Common myeloid progenitor, CD34-positive (primary cell): ENCODE measurements around the gene CFAP90. TPM values are rescaled to one million over a fixed set of nuclear protein-coding genes. Genes with fewer than 3 reads are reported as not detected.

Experiments used
- CTCF ChIA-PET: fragments of 350-600 bp; sonication (Branson Sonifier 250); formaldehyde crosslinking; loops from one replicate; lab custom pipeline; 2021; ENCODE audit warnings: antibody characterized with exemption; lab: Charles Lee
- POLR2A ChIA-PET: fragments of 350-600 bp; sonication (Branson Sonifier 250); formaldehyde crosslinking; loops from one replicate; lab custom pipeline; 2021; ENCODE audit warnings: antibody characterized with exemption; lab: Charles Lee
- DNase-seq, 3 donors: peaks; one replicate each; pipeline versions ENCODE4 v3.0.0 to v3.0.0-alpha.2; 2013
- H3K27ac ChIP-seq, 2 experiments: 1 replicate in 1 of 2; 2 replicates in 1 of 2; pipeline ENCODE4 v1.7.0; 2013; ENCODE audit warnings: inconsistent platforms in 2 of 2, low read length in 2 of 2, mild to moderate bottlenecking in 2 of 2, low read depth in 1 of 2, moderate library complexity in 1 of 2; ENCODE audit not compliant: severe bottlenecking in 2 of 2, insufficient read depth in 1 of 2, poor library complexity in 1 of 2
- H3K27me3 ChIP-seq, 5 experiments: replicated peaks in 2 of 5; 1 replicate in 3 of 5; 2 replicates in 2 of 5; pipeline versions ENCODE4 v1.6.1 to v1.7.0; 2013; ENCODE audit warnings: low read length in 4 of 5, mild to moderate bottlenecking in 2 of 5, moderate library complexity in 2 of 5, inconsistent platforms in 1 of 5; ENCODE audit not compliant: insufficient read depth in 5 of 5, control insufficient read depth in 4 of 5
- H3K36me3 ChIP-seq, 4 experiments: 1 replicate in 2 of 4; 2 replicates in 2 of 4; pipeline versions ENCODE4 v1.6.1 to v1.7.0; 2013; ENCODE audit warnings: low read length in 3 of 4, control low read depth in 1 of 4, mild to moderate bottlenecking in 1 of 4; ENCODE audit not compliant: control insufficient read depth in 4 of 4, insufficient read depth in 4 of 4
- H3K4me1 ChIP-seq, 4 experiments: 1 replicate in 3 of 4; 2 replicates in 1 of 4; pipeline versions ENCODE4 v1.6.1 to v1.7.1; 2013; ENCODE audit warnings: low read length in 3 of 4, mild to moderate bottlenecking in 3 of 4, control low read depth in 1 of 4, inconsistent platforms in 1 of 4, moderate library complexity in 1 of 4; ENCODE audit not compliant: control insufficient read depth in 4 of 4, insufficient read depth in 4 of 4; ENCODE audit errors: control extremely low read depth in 1 of 4
- H3K4me3 ChIP-seq, 7 experiments: 1 replicate in 4 of 7; 2 replicates in 3 of 7; pipeline versions ENCODE4 v1.5.1 to v1.7.0; 2013; ENCODE audit warnings: mild to moderate bottlenecking in 7 of 7, low read length in 6 of 7, moderate library complexity in 6 of 7, inconsistent platforms in 2 of 7, low read depth in 2 of 7, control low read depth in 1 of 7; ENCODE audit not compliant: insufficient read depth in 4 of 7, control insufficient read depth in 1 of 7; ENCODE audit errors: extremely low read depth in 1 of 7
- H3K9me3 ChIP-seq, 5 experiments: 1 replicate in 4 of 5; 2 replicates in 1 of 5; pipeline versions ENCODE4 v1.6.1 to v1.7.1; 2013; ENCODE audit warnings: low read length in 4 of 5, mild to moderate bottlenecking in 2 of 5, inconsistent platforms in 1 of 5, low read depth in 1 of 5, moderate library complexity in 1 of 5; ENCODE audit not compliant: control insufficient read depth in 4 of 5, insufficient read depth in 2 of 5; ENCODE audit errors: control extremely low read depth in 1 of 5
- WGBS: methylation state at CpG from one replicate; pipeline ENCODE4 v1.1.5; 2013; ENCODE audit not compliant: insufficient coverage; 5-methylcytosine and 5-hydroxymethylcytosine counted together
- polyA plus RNA-seq: library from polyadenylated mRNA; unstranded; fragments of 120-200 nt; gene quantifications from one replicate; pipeline ENCODE4 v1.2.1, GENCODE V29; 2013

CFAP90 gene
- polyA plus RNA-seq = 0.12 TPM

GRCh38 chr5:7850395-7851239 is at the start of gene CFAP90:
TSS of gene CFAP90 (minus strand) at chr5:7851133. CDS start at chr5:7851021, 112 bp downstream.
- Histone ChIP-seq H3K9me3 (no peaks in the 10 kb centered on the region), H3K4me3 (peak within 1 kb of the TSS in 6 of 7 experiments; percentile 33 to 74 (median 64)), H3K4me1 (peaks cover 0 to 17% (median 11%) of the 10 kb centered on the region in 4 experiments), H3K27ac (no peak within 1 kb of the TSS), H3K36me3 (no peaks in the 10 kb centered on the region), H3K27me3 (peaks cover 0 to 43% (median 25%) of the 10 kb centered on the region in 5 experiments)
- POLR2A ChIA-PET = no interaction called here
- CTCF ChIA-PET = interaction anchor here (1.1 to 2.2 kb wide), 3 partner anchors 10 to 19 kb away, joined by 3 to 8 read pairs (median 3); partner anchors contain the start of genes FASTKD3 and MTRR
- WGBS = 0% methylated on average over 29 of the region's 76 CpGs
- DNase-seq = peak; percentile 52 to 68 (median 53)

GRCh38 chr5:7897014-7897600 is 46.2 kb upstream of the CFAP90 start:
- Histone ChIP-seq H3K4me1 (no peaks in the 10 kb centered on the region), H3K4me3 (no peak overlapping the region), H3K36me3 (peaks cover 38 to 89% (median 64%) of the 10 kb centered on the region in 4 experiments), H3K9me3 (no peaks in the 10 kb centered on the region), H3K27me3 (no peaks in the 10 kb centered on the region), H3K27ac (no peak overlapping the region)
- ChIA-PET CTCF (interaction anchor here (0.7 to 1.0 kb wide), 2 partner anchors 10 to 16 kb away, joined by 3 read pairs; no protein-coding TSS in a partner anchor), POLR2A (interaction anchor here (1.1 kb wide), 1 partner anchor 10 kb away, joined by 3 read pairs; no protein-coding TSS in a partner anchor)
- DNase-seq = peak; percentile 28 to 54 (median 31)
- 85% methylated on average over 5 of the region's 5 CpGs for WGBS

- H3K4me3 ChIP-seq = no peak overlapping the region
- ChIA-PET POLR2A (no interaction called here), CTCF (no interaction called here)
- no peak for DNase-seq
- no peak overlapping the region for H3K27ac ChIP-seq
- H3K36me3 ChIP-seq = peaks cover 39 to 85% (median 60%) of the 10 kb centered on the region in 4 experiments
- no peaks in the 10 kb centered on the region for H3K9me3 ChIP-seq
- H3K27me3 ChIP-seq = no peaks in the 10 kb centered on the region
- WGBS = 100% methylated on average over 1 of the region's 2 CpGs
- no peaks in the 10 kb centered on the region for H3K4me1 ChIP-seq
Observed at GRCh38 chr5:7894860-7895259, 43.9 kb upstream of the CFAP90 start.

- CTCF ChIA-PET = no interaction called here
- WGBS = 94% methylated on average over 4 of the region's 5 CpGs
Observed at GRCh38 chr5:7894439-7894838, 43.5 kb upstream of the CFAP90 start.

GRCh38 chr5:7888901-7889300 is 38.0 kb upstream of the CFAP90 start:
- WGBS = 98% methylated on average over 8 of the region's 9 CpGs

More at GRCh38 chr5:7894439-7894838, 43.5 kb upstream of the CFAP90 start:
- no peak for DNase-seq
- H3K4me3 ChIP-seq = no peak overlapping the region
- no peaks in the 10 kb centered on the region for H3K27me3 ChIP-seq
- H3K9me3 ChIP-seq = no peaks in the 10 kb centered on the region
- H3K4me1 ChIP-seq = no peaks in the 10 kb centered on the region
- H3K36me3 ChIP-seq = peaks cover 38 to 85% (median 59%) of the 10 kb centered on the region in 4 experiments
- no peak overlapping the region for H3K27ac ChIP-seq
- POLR2A ChIA-PET = no interaction called here

GRCh38 chr5:7886849-7887475 is 36.0 kb upstream of the CFAP90 start:
- Histone ChIP-seq H3K4me1 (no peaks in the 10 kb centered on the region), H3K4me3 (no peak overlapping the region), H3K27me3 (no peaks in the 10 kb centered on the region), H3K36me3 (peaks cover 23 to 77% (median 53%) of the 10 kb centered on the region in 4 experiments), H3K27ac (no peak overlapping the region), H3K9me3 (no peaks in the 10 kb centered on the region)
- POLR2A ChIA-PET = interaction anchor here (1.0 to 1.1 kb wide), 2 partner anchors 10 kb away, joined by 3 read pairs; no protein-coding TSS in a partner anchor
- peak; percentile 34 to 61 (median 54) for DNase-seq
- 71% methylated on average over 2 of the region's 7 CpGs for WGBS
- CTCF ChIA-PET = interaction anchor here (0.7 to 3.8 kb wide), 12 partner anchors 8 to 229 kb away, joined by 3 to 37 read pairs (median 3); partner anchors contain the start of genes FASTKD3 and MTRR

More at GRCh38 chr5:7888901-7889300, 38.0 kb upstream of the CFAP90 start:
- Histone ChIP-seq H3K4me3 (no peak overlapping the region), H3K27me3 (no peaks in the 10 kb centered on the region), H3K9me3 (no peaks in the 10 kb centered on the region), H3K36me3 (peaks cover 28 to 78% (median 51%) of the 10 kb centered on the region in 4 experiments), H3K4me1 (no peaks in the 10 kb centered on the region), H3K27ac (no peak overlapping the region)
- ChIA-PET CTCF (interaction anchor here (1.2 kb wide), 1 partner anchor 41 kb away, joined by 3 read pairs; no protein-coding TSS in a partner anchor), POLR2A (no interaction called here)
- no peak for DNase-seq
